ENCODE data around the gene FKBP4.

The FKBP4 gene

DNA sequence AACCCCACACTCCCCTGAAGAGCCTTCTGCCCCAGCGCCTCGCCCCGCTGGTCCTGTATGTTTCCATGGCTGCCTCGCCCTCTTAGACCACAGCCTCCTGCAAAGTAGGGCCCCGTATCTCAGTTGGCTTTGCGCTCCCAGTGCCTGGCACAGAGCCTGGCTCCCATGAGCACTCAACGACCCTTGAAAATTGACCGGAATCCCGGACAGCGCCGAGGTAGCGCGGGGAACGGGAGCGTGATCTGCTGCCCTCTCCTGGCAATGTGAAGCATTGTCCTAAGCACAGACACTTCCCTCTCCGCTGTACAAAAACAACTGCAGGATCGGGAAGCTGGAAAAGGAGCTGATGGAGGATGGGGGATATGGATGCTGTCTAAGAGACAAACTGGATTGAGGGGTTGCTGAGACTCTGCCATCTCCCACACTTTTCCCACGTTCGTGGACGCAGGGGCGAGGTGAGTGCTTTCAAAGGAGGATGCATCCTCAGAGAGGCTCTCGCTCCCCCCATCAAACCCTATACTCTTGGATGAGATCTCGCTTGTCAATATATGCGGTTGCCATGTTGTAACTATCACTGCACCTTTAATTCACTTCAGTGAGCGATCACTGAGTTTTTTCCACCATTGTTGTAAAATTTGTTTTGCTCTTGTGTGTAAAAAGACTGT lies 10.7 kb upstream of the FKBP4 start:
- peak in 12 of 14 donors; percentile 6 to 74 (median 43) for DNase-seq

- DNase-seq: no peak
Measured at GRCh38 chr12:2785017-2785416, 9.8 kb upstream of the FKBP4 start.

DNA sequence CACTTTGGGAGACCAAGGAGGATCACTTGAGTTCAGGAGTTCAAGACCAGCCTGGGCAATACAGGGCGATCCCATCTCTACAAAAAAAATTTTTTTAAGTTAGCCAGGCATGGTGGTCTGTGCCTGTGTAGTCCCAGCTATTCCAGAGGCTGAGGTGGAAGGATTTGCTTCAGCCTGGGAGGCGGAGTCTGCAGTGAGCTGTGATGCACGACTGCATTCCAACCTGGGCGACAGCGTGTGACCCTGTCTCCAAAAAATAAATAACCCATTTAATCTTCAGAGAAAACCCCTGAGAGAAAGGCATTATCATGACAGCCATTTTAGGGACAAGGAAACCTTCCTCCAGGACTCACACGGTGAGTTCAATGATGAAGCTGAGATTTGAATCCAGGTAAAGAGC lies 3.7 kb upstream of the FKBP4 start:
- DNase-seq: no peak

DNA sequence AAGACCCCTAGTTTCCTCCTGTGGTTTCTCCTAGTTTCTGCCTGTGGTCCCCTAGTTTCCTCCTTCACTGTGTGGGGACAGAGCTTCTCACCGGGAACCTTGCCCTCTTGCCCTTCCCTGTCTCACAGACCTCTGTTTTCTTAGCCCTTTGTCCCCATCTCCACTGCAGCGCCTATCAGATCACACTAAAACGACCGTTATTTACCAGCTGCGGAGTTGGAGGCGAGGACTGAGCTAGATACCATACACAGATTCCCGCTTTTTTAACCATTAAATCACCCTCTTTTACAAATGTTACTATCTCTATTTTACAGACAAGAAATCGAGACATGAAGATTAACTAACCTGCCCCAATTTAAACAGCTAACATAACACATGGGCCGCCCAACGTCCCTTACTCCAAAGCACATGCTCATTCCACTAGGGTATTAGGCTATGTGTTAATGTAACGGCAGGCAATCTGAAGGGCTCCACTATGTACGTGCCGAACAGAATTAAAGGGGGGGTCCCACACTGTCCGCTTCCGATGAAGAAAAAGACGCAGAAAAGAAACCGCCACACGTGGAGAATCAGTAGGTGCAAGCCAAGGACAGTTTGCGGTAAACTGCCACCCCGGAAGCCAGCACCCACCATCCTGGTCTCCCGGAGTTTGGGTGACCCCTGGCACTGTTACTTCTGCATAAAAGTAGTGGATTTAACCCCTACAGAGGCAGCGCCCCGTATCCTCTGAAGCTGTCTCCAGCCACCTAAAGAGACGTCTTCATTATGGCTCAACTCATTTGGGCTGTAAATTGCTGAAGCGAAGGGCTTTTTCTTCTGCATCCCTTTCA lies 1.9 kb upstream of the FKBP4 start:
- DNase-seq: no peak

- no peak for DNase-seq
Measured at GRCh38 chr12:2793561-2793960, 1.2 kb upstream of the FKBP4 start.

GRCh38 chr12:2794191-2794735 lies 507 bp upstream of the FKBP4 start:
- DNase-seq: peak in 10 of 14 donors; percentile 43 to 87 (median 76)

GRCh38 chr12:2795291-2796186 lies 769 bp downstream of the FKBP4 start:
- DNase-seq: peak in 13 of 14 donors; percentile 51 to 91 (median 74)

- peak in 1 of 14 donors; percentile 19 for DNase-seq
Measured at GRCh38 chr12:2796187-2796666, 1.5 kb downstream of the FKBP4 start.

DNA sequence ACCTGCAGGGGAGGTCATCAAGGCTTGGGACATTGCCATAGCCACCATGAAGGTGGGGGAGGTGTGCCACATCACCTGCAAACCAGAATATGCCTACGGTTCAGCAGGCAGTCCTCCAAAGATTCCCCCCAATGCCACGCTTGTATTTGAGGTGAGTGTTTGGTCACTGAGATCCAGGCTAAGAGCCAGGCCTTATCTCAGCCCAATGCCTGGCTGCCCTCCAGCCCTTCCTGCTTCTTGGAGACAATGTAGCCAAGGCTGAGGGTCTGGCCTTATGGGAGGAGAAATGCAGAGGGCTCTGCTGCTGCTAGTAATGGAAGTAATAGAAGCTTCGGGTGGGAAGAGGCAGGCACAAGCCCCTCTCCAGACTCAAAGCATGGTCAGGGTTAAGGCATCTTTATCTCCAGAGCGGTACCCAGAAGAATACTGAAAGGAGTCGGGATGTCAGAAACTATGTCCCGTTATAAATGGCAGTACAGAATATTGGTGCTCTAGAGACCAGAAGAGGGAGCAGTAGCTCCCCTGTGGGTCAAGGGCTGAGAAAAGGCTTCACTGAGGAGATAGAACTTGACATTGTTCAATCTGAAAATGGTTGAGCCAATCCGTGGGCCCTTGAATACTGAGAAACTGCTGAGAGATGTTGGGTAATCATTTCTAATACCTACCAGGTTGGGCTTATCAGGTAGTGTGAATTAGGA lies 3.1 kb downstream of the FKBP4 start:
- DNase-seq: peak in 1 of 14 donors; percentile 24

GRCh38 chr12:2800046-2800570 lies 5.3 kb downstream of the FKBP4 start:
- DNase-seq: no peak

GRCh38 chr12:2801044-2801783 lies 6.4 kb downstream of the FKBP4 start:
- DNase-seq: peak in 4 of 14 donors; percentile 9 to 89 (median 32)

- no peak for DNase-seq
Measured at GRCh38 chr12:2803635-2804392, 9.0 kb downstream of the FKBP4 start.

DNA sequence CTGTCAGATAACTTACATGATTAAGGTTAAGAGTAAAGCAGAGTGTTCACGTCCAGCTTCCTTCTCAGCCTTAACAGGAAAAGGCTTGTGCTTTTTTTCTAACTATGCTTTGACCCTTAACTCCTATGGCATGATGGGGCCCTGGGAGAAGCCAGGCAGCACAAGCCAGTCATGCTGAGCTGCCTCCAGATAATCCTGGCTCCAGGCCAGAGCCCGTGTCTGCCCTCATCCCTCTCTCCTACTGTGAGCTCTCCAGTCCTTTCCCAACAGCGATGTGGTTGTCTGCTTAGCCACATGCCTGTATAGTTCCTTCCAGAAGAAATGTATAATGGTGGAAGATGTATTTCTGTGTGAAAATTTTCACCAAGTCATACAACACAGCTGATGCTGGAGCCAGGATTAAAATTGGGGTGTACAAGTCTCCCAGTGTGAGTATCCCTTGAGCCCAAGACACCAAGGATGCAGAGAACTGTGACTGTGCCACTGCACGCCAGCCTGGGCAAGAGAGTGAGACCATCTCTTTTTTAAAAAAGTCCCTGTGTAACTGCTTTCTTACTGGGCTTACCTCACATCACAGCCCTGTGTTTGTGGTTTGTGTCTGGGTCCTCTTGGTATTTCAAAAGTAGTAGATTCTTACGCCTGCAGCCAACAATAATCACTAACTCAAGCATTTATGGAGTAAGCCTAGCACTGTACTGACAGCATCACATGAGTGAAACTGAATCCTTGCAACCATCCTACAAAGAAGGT lies 9.8 kb downstream of the FKBP4 start:
- DNase-seq: peak in 7 of 14 donors; percentile 8 to 66 (median 30)

GRCh38 chr12:2805143-2805520 lies 10.4 kb downstream of the FKBP4 start:
- no peak for DNase-seq

- DNase-seq: no peak
Measured at GRCh38 chr12:2806700-2807099, 11.9 kb downstream of the FKBP4 start.

GRCh38 chr12:2811801-2812200 lies 17.0 kb downstream of the FKBP4 start:
- no peak for DNase-seq

GRCh38 chr12:2812290-2813213 lies 17.8 kb downstream of the FKBP4 start, which contains the start of gene ITFG2:
Gene ITFG2 (plus strand): TSS chr12:2812668. CDS start chr12:2812761, 93 bp downstream.
- peak; percentile 82 to 100 (median 99) for DNase-seq
